Activated CD4-positive, alpha-beta T cell treated with anti-CD3 and anti-CD28 coated beads, Interleukin-2, amount 50 U/mL, for 16 hours (primary cell): ENCODE measurements around the gene STX19.
"Not testable (repeated sequence)": the region's sequence is repeated elsewhere in the genome, so short reads cannot be mapped to it uniquely, and the experiment has no call there.

ENCODE experiments used
- DNase-seq: peaks from one replicate; pipeline ENCODE4 v3.0.0-alpha.2; 2020

Gene STX19

GRCh38 chr3:94028093-94028837 lies at the start of gene STX19:
TSS of gene STX19 (minus strand) at chr3:94028597. CDS start at chr3:94015269, 13,328 bp downstream.
- DNase-seq: no peak

GRCh38 chr3:94076055-94076454 lies 47.7 kb upstream of the STX19 start:
- DNase-seq: no peak

- DNase-seq: peak; percentile 25
Observed at GRCh38 chr3:94071713-94072284, 43.4 kb upstream of the STX19 start.

GRCh38 chr3:94070341-94070911 lies 42.0 kb upstream of the STX19 start:
- no peak for DNase-seq

- no peak for DNase-seq
Observed at GRCh38 chr3:94069194-94069813, 40.9 kb upstream of the STX19 start.

- no peak for DNase-seq
Observed at GRCh38 chr3:94066506-94067500, 38.4 kb upstream of the STX19 start.

GRCh38 chr3:94065819-94066480 lies 37.6 kb upstream of the STX19 start:
- DNase-seq: no peak

- DNase-seq: no peak
Observed at GRCh38 chr3:94065122-94065521, 36.7 kb upstream of the STX19 start.

- DNase-seq: no peak
Observed at GRCh38 chr3:94064243-94064860, 36.0 kb upstream of the STX19 start.

- DNase-seq: no peak
Observed at GRCh38 chr3:94063496-94064119, 35.2 kb upstream of the STX19 start.

GRCh38 chr3:94062513-94063404 lies 34.4 kb upstream of the STX19 start, which contains the start of the genes DHFR2 and NSUN3:
TSS of gene DHFR2 (minus strand) at chr3:94062916. CDS start at chr3:94061511, 1,405 bp downstream.
TSS of gene NSUN3 (plus strand) at chr3:94063061. CDS start at chr3:94063127, 66 bp downstream.
- DNase-seq: peak; percentile 94

- no peak for DNase-seq
Observed at GRCh38 chr3:94061297-94061696, 32.9 kb upstream of the STX19 start.

- DNase-seq: no peak
Observed at GRCh38 chr3:94050546-94050945, 22.1 kb upstream of the STX19 start.

GRCh38 chr3:94049267-94049666 lies 20.9 kb upstream of the STX19 start:
- no peak for DNase-seq

GRCh38 chr3:94046533-94046932 lies 18.1 kb upstream of the STX19 start:
- no peak for DNase-seq

GRCh38 chr3:94044100-94044936 lies 15.9 kb upstream of the STX19 start:
- not testable (repeated sequence) for DNase-seq

GRCh38 chr3:94043285-94043684 lies 14.9 kb upstream of the STX19 start:
- no peak for DNase-seq

GRCh38 chr3:94036909-94037507 lies 8.6 kb upstream of the STX19 start:
- DNase-seq: peak; percentile 2
